ENCODE data around the gene C1orf159. TPM values are rescaled to one million over a fixed set of nuclear protein-coding genes. Genes with fewer than 3 reads are reported as not detected.

The C1orf159 gene
- total and polyA plus RNA-seq, 12 donors = 0.55 to 54.3 (median 11.3) TPM

DNA sequence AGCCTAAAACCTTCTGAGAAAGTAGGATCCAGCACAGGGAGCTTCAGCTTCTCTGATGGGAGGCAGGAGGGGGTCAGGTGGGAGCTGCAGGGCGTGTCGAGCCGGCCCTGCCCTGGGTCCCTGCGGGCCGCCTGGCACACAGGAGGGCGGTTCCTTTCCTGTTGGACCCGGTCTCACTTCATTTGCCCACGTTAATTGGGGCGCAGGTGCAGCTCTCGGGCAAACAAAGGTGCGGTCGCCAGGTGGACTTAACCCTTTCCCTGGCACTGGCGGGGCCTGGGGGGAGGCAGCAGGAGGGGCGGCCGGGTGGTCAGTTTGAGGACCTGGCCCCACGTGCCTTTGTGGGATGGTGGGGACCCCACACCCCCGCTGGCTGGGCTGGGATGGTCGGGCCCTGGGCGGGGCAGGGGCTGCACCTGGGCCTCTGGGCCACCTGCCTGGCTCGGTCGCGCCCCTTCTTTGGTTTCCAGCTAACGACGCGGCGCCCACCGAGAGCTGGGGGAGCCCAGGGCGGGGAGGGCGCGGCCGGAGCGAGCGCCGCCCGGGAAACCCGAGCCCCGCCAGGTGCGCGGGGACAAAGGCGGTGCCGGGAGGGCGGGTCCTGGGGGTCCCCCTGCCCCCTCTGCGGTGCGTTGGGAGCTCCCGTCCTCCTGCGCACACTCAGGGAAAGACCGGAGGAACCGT, 20.8 kb upstream of the C1orf159 start:
- no peak for DNase-seq
- Histone ChIP-seq H3K36me3 (replicated peaks in 1 of 2) (no peaks in the 10 kb centered on the region), H3K27ac (no peak overlapping the region), H3K4me3 (no peak overlapping the region), H3K9me3 (replicated peaks in 1 of 3) (no peaks in the 10 kb centered on the region), H3K4me1 (replicated peaks in 1 of 2) (no peaks in the 10 kb centered on the region), H3K27me3 (peaks cover 12% of the 10 kb centered on the region)
- 10 to 33% (median 26%) methylated on average over 4 to 48 of the region's 48 CpGs for WGBS, 4 donors
- intact Hi-C loops (cut with DNase I) = no loop called here
- TF ChIP-seq, protein P1, sequence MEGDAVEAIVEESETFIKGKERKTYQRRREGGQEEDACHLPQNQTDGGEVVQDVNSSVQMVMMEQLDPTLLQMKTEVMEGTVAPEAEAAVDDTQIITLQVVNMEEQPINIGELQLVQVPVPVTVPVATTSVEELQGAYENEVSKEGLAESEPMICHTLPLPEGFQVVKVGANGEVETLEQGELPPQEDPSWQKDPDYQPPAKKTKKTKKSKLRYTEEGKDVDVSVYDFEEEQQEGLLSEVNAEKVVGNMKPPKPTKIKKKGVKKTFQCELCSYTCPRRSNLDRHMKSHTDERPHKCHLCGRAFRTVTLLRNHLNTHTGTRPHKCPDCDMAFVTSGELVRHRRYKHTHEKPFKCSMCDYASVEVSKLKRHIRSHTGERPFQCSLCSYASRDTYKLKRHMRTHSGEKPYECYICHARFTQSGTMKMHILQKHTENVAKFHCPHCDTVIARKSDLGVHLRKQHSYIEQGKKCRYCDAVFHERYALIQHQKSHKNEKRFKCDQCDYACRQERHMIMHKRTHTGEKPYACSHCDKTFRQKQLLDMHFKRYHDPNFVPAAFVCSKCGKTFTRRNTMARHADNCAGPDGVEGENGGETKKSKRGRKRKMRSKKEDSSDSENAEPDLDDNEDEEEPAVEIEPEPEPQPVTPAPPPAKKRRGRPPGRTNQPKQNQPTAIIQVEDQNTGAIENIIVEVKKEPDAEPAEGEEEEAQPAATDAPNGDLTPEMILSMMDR (IDR thresholded peaks at IDR 0.05) = no peak
- TF ChIP-seq POLR2A (IDR thresholded peaks at IDR 0.05) = no peak

DNA sequence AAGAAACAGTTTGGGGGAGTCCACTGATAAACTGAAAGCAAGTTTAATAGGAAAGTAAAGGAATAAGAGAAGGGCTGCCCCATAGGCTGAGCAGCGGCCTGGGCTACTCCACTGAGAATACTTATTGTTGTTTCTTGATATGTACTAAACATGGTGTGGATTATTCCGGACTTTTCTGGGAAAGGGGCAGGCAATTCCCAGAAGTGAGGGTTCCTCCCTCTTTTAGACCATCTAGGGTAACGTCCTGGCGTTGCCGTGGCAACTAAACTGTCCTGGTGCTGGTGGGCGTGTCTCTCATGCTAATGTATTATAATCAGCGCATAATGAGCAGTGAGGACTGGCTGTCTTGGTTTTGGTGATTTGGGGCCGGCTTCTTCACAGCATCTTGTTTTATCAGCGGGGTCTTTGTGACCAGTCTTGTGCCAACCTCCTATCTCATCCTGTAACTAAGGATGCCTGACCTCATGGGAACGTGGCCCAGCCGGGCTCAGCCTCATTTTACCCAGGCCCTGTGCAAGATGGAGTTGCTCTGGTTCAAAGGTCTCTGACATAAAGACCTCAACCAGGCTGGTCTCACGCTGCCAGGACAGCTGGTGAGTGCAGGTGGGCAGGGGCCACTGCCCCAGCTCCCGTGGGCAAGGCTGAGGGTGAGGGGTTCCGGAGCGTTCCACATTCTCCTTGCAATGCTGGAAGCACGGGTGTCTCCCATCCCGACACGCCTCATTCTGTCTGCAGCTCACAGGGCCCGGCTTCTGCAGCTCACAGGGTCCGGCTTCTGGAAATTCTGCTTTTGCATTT, 19.6 kb upstream of the C1orf159 start:
- 78 to 88% (median 87%) methylated on average over 17 to 20 of the region's 20 CpGs for WGBS, 4 donors
- intact Hi-C loops (cut with DNase I) = no loop called here
- TF ChIP-seq, protein P1 (IDR thresholded peaks at IDR 0.05) = no peak
- no peak for TF ChIP-seq POLR2A (IDR thresholded peaks at IDR 0.05)
- H3K27ac ChIP-seq = no peak overlapping the region
- peaks cover 12% of the 10 kb centered on the region for H3K27me3 ChIP-seq
- H3K4me1 ChIP-seq (replicated peaks in 1 of 2) = no peaks in the 10 kb centered on the region
- no peaks in the 10 kb centered on the region for H3K9me3 ChIP-seq (replicated peaks in 1 of 3)
- no peak for DNase-seq
- no peaks in the 10 kb centered on the region for H3K36me3 ChIP-seq (replicated peaks in 1 of 2)
- H3K4me3 ChIP-seq = no peak overlapping the region

DNA sequence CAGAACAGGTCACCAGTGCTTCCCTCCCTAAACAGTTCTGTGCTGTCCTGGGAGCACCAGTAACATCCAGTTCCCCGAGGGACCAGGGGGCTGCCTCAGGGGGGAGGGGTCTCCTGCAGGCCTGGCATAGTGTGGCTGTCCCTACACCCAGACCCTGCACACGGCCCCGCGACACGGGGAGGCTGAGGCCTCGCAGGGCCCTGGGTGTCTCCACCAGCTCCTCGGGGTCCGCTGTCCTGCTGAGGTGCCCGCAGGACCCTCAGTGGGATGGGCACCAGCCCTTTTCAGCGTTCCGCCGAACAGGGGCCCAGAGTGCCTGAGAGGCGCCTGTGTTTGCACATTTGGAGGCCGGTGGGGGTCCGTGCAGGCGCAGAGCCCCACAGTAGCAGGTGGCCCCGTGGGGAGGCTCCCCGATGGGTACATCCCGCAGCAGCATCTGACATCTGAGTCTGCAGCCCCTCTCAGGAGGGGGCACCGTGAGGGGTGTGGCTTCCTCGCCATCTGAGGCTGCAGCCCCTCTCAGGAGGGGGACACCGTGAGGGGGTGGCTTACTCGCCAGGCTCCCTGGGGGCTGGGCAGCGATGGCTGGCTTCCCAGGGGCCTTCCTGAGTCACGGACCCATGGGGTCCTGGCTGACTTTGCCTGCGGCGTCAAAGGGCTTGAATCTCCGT, 18.5 kb upstream of the C1orf159 start:
- no peak for DNase-seq
- Histone ChIP-seq H3K9me3 (replicated peaks in 1 of 3) (no peaks in the 10 kb centered on the region), H3K27ac (no peak overlapping the region), H3K4me1 (replicated peaks in 1 of 2) (no peaks in the 10 kb centered on the region), H3K27me3 (peaks cover 12% of the 10 kb centered on the region), H3K4me3 (no peak overlapping the region), H3K36me3 (replicated peaks in 1 of 2) (no peaks in the 10 kb centered on the region)
- no peak for TF ChIP-seq POLR2A (IDR thresholded peaks at IDR 0.05)
- TF ChIP-seq, protein P1 (IDR thresholded peaks at IDR 0.05) = no peak
- intact Hi-C loops (cut with DNase I) = loop anchor here in 1 of 2 donors (5.0 kb wide), 1 partner anchor 78 kb away; the partner anchor contains the start of gene TNFRSF4
- WGBS, 4 donors = 85 to 100% (median 89%) methylated on average over 1 to 28 of the region's 28 CpGs
